GM20431 (cell line): ENCODE data around the gene SERPINB2.

Experiments used
- in situ Hi-C: fragments of 300-500 bp; cut with MseI, MboI; formaldehyde crosslinking; loops from one replicate; pipeline ENCODE4 v1.15.0; 2020; ENCODE audit warnings: low sequenced_read_pairs; ENCODE audit not compliant: unreplicated experiment

Gene SERPINB2, protein sequence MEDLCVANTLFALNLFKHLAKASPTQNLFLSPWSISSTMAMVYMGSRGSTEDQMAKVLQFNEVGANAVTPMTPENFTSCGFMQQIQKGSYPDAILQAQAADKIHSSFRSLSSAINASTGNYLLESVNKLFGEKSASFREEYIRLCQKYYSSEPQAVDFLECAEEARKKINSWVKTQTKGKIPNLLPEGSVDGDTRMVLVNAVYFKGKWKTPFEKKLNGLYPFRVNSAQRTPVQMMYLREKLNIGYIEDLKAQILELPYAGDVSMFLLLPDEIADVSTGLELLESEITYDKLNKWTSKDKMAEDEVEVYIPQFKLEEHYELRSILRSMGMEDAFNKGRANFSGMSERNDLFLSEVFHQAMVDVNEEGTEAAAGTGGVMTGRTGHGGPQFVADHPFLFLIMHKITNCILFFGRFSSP

DNA sequence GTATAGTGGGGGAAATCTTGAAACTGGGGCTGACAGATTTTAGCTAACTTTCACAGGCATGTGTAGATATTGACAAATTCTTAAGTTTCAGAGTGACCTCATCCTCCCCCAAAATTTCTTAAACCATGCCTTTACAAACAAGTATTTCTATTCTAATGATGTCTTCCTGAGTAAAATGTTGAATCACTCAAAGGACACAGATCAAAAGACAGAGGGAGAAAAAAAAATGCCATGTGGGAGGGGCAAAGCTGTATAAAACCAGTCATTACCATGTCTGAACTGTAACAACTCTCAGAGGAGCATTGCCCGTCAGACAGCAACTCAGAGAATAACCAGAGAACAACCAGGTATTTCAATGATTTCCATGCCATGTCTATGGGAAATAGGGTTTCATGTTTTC is at the start of gene SERPINB2:
TSS of gene SERPINB2 (plus strand) at position 282 of the 400 bp plus-strand sequence. CDS start 3,740 bp downstream, outside the sequence.
- in situ Hi-C loops = no loop called here

DNA sequence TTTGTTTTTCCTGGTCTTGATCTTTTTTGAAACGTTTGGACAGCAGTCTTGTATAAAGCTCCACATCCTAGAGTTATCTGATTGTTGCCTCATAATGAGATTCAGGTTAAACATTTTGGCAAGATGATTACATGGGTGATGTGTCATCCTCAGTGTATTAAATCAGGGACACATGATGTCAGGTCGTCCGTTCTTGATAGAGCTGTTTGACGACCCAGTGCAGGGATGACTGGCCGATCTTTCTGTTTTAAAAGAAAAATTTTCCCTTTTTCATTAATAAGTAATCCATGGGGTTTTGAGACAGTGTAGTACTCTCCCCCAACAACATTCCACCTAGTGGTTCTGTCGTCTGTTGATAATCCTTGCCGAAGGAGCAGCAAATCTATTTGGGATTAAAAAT is 44.5 kb upstream of the SERPINB2 start:
- in situ Hi-C loops = loop anchor here (25.0 kb wide), 1 partner anchor 331 kb away; no protein-coding TSS in a partner anchor

DNA sequence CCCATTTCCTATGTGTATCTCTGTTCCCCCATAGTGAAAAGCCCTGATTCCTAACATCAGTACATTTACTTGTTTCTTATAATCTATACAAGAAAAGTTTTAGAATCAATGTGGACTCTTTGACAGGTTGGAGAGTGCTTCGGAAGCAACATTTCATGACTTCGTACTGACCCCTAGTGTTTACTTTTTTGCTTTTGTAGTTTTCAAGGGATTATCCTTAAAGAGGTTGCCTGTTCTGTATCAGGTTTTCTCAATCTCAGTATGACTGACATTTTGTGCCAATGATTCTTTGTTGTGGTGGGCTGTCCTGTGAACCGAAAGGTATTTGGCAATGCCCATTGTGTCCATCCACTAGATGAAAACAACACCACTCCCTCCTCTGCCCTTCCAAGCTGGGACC is 43.3 kb upstream of the SERPINB2 start:
- in situ Hi-C loops = loop anchor here (25.0 kb wide), 1 partner anchor 332 kb away; no protein-coding TSS in a partner anchor

DNA sequence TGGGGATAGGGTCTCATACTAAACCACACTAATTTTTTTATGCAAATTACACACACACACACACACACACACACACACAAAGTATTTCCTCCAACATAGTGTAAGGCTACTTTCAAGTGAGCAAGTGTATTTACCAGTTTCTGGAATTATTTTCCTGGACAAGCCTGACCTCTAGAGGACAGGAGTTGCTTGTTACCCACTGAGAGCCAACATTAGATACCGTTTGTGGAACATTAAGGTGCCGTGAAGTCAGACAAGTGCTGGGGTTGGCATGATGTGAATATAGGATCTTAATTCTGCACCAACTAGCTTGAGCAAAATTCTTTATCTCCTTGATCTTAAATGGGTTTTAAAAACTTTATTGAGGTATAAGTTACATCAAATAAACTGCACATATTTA is 39.3 kb upstream of the SERPINB2 start:
- in situ Hi-C loops = loop anchor here (25.0 kb wide), 1 partner anchor 336 kb away; no protein-coding TSS in a partner anchor

DNA sequence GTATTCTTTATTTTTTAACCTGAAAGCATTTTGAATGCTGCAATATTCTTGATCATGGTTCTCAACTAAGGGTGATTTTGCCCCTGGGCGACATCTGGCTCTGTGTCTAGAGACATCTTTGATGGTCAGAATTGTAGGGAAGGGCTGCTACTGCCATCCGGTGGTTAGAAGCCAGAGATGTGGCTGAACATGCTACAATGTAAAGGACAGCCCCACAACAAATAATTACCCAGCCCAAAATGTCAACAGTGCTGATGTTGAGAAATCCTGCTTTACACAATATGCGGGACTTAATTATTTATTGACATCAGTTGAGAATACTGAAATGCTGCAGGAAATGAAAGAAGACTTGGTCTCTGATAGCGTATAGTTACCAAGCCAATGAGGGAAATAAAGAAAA is 37.5 kb upstream of the SERPINB2 start:
- in situ Hi-C loops = no loop called here

DNA sequence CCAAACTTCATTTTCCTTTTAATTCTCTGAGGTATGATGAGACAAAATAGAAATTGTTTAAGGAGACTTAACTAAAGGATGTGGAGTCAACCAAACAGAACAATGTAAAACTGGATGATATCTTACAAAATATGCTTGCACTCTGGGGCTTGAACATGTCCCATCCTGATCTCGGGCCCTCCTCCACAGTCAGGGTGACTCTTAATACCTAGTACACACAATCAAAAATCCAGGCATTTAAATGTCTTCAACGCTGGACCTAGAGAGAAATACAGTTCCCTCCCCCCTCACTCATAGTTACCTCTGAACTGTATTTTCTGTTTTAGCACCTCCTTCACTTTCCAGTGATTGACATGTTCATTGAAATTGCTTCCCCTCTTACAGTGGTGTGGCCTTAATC is 36.9 kb upstream of the SERPINB2 start:
- in situ Hi-C loops = no loop called here

DNA sequence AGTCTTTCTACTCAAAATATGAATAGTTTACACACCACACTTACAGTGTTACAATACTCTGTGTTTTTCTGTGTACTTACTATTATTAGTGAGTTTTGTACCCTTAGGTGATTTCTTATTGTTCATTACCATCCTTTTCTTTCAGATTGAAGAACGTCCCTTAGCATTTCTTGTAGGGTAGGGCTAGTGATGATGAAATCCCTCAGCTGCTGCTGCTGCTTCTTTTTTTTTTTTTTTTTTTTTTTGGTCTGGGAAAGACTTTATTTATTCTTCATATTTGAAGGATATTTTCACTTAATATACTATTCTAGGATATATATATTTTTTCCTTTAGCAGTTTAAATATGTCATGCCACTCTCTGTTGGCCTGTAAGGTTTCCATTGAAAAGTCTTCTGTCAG is 29.0 kb upstream of the SERPINB2 start:
- in situ Hi-C loops = no loop called here

DNA sequence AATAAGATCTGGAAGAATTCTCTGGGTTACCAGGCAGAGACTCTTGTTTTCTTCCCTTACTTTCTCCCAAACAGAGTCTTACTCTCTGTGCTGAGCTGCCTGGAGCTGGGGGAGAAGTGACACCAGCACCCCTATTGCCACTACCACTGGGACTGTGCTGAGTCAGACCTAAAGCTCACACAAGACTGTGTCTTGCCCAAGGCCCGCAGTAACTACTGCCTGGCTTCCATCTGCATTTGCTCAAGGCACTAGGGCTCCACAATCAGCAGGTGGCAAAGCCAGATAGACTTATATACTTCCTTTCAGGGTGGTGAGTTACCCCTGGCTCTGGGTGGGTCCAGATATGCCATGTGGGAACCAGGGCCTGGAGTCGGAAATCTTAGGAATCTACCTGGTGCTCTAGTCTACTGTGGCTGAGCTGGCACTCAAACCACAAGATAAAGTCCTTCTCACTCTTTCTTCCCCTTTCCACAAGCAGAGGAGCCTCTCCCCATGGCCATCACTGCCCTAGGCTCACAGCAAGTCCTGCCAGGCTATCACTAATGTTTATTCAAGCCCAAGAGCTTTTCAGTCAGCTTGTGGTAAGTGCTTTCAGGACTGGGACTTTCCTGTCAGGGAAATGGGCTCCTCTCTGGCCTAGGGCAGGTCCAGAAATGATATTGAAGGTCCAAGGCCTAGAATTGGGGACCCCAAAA is 27.6 kb upstream of the SERPINB2 start:
- in situ Hi-C loops = no loop called here

DNA sequence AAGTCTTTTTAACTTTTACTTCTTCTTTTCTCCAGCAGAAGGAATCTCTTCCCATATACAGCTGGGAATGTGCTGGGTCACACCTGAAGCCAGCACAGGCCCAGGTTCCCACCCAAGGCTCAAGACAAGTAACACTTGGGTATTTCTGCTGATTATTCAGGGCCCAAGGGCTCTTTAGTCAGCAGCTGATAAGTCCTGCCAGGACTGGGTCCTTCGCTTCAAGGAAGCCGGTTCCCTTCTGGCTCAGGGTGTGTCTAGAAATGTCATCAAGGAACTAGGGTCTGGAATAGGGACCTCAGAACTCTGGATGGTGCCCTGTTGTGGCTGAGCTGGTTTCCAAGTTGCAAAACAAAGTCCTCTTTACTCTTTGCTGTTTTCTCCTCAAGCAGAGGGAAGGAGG is 27.0 kb upstream of the SERPINB2 start:
- in situ Hi-C loops = no loop called here

DNA sequence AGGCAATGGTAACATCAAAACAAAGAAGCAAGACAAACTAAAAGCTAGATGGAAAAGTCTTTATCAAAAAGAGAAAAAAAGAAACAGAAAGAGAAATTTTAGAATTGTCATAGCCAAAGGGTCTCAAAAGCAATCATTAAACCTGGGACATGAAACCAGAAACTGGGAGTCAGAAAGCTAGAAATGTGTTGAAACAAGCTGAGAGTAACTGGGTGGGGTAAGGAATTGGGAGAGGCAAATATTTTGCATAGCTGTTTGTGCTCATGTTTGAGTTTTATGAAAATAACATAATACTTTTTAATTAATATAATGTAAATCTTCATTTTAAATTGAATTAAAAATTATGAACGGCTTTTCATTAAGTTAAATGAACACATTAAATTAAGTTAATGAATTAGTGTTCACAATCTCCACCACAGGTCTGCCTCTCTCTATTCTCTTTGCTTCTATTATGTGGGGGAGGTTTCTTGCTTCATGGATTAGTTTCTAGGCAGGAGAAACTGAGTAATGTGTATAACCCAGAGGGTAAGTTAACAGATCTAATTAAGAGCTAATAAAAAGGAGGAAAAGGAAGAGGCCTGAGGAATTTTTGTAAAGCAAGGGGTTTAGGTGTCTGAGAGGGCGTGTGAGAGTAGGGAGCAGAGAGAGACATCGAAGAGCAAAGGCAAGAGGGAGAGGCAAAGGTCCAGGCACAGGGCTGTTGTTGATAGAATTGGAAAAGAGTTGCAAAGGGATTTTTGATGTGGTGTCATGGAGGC is 20.0 kb upstream of the SERPINB2 start:
- in situ Hi-C loops = no loop called here

DNA sequence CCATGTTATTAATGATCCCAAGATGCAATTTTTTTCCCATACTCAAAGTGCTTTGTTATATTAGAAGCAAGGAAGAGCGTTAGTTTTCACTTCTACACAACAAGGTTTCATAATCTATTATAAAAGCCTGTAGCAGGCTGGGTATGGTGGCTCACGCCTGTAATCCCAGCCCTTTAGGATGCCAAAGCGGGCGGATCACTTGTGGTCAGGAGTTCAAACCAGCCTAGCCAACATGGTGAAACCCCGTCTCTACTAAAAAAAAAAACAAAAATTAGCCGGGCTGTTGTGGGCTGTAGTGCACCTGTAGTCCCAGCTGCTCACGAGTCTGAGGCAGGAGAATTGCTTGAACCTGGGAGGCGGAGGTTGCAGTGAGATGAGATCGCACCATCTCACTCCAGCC is 19.0 kb upstream of the SERPINB2 start:
- in situ Hi-C loops = no loop called here

DNA sequence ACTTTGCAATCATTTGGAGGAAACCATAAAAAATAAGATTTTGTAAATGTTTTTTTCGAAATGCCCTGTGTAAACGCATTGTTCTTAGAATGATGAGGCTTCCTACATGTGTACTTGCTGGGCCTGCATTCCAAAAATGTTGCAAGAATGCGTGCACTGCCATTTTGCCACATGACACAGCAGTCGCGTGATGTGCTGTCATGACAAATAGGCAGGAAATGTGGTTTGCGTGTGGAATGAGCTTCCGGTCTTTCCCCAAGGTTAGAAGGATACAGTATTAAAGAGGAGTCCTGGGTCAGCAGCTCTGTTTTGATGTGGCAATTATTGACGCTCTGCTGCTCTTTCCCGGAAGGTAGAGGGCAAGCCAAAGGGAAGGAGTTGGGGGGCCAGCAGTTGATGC is 18.1 kb upstream of the SERPINB2 start:
- in situ Hi-C loops = no loop called here

DNA sequence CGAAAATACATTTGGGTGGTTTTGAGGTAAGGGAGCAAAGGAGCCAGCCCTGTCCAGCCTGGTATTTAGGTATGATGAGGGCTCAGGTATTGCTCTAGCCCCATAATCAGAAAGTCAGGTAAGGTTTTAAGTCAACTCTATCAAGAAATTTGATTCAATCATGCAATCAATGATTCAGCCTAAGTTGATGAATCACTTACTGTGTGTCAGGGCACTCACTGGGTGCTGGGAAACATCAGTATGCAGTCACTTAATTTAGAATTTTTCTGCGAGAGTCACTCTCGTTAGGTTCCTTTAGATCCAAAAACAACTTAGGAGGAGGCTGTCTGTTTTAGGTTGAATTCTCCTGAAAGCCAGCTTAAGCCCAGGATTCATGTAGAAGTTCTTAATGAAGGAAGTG is 17.7 kb upstream of the SERPINB2 start:
- in situ Hi-C loops = no loop called here

DNA sequence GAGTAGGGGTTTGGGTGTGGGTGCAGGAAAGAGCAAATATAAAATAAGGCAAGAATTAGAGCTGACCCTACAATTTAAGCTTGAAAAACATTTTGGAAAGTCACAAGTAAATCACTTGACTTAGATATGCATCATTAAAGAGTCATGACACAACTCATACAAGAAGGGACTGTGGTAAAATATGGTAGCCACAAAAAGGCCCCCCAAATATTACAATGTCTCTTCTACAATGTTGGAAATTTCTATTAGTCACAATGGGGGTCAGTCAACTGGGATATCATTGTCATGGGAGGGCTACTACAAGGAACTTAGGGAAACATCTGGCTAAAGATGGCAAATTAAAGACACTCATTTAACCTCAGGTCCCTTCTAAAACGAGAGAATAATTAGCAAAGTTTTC is 15.7 kb upstream of the SERPINB2 start:
- in situ Hi-C loops = no loop called here

DNA sequence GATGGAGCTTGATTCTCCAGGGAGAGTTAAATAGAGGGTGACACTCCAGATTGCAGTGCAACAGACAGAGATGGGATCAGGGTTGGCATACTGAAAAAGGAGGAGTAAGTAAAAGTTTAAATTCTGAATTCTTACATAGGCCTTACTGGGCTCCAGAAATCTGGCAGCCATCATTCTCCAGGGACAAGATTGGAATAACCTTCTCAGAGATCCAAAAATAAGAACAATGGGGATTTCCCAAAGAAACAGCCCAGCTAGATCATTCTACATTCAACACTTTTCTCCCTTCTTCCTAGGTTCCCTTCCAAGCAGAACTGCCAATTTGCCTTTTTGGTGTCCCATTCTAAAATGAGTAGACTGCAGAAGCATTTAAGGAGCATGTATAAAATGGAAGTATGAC is 14.9 kb upstream of the SERPINB2 start:
- in situ Hi-C loops = no loop called here

DNA sequence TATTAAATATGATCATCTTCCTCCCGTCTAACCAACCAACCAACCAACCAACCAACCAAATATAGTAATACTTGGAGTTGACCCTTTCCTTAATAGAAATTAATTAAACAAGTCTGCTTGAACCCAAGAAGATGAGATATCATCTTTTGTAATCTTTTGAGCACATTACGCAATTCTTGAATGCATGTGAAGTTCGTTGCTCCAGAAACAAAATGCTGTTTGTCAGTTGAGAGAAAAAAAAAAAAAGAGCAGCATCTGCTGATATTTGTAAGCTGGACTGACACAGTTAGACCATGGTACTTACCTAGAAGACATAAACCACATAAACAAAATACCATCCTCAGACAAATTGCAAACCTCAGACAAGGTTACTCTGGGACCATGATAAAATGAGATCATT is 9.2 kb upstream of the SERPINB2 start:
- in situ Hi-C loops = no loop called here

DNA sequence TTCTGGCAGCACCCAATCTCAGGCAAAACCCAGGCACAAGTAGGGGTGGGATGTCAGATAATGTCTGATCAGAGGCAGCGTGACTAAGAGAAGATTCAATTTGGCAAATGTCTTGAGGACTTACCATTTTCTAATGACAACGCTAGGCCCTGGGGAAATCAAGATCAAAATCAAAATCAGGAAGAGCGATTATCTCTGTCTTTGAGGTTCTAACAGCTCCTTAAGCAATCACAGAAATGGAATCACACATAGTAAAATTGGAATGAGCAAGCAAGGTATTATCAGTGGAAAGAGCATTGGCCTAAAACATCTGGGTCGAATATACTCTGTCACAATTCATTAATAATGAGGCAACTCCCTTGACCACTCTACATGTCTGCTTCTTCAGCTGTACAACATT is 8.6 kb upstream of the SERPINB2 start:
- in situ Hi-C loops = no loop called here

DNA sequence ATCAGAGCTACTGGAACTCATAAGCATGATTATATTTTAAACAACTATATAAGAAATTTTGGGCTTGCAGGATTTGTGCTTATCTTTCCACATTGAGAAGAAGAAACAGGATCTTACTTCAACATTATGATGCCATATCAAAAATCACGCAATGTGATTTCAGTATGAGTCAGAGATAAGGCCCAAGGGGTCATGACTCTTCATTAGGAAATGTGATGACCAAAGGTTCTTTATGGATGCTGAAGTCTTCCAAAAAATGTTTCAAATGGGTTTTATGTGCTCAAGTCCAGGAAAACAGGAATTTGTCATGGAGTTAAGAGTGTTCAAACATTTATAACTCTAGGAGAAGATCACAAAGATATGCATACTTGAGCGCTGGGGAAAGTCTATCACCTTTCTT is 7.8 kb upstream of the SERPINB2 start:
- in situ Hi-C loops = no loop called here

DNA sequence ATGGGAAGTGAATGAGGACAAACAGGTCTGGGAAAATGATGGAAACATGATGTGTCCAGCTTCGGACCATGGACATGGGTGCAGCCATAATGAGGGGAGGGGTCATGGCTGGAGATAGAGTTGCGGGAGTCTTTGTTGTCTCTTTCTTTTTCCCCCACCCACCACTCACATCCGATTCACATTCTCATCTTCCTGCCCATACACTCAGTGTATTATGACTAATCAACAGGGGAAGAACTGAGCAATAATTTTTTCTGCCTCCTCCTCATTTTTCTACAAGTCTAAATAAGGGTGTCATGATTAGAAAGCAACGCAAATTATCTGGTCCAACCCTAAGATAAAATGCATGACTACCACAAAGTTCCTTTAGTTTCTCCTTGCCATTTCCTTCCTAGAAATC is 5.7 kb upstream of the SERPINB2 start:
- in situ Hi-C loops = no loop called here

DNA sequence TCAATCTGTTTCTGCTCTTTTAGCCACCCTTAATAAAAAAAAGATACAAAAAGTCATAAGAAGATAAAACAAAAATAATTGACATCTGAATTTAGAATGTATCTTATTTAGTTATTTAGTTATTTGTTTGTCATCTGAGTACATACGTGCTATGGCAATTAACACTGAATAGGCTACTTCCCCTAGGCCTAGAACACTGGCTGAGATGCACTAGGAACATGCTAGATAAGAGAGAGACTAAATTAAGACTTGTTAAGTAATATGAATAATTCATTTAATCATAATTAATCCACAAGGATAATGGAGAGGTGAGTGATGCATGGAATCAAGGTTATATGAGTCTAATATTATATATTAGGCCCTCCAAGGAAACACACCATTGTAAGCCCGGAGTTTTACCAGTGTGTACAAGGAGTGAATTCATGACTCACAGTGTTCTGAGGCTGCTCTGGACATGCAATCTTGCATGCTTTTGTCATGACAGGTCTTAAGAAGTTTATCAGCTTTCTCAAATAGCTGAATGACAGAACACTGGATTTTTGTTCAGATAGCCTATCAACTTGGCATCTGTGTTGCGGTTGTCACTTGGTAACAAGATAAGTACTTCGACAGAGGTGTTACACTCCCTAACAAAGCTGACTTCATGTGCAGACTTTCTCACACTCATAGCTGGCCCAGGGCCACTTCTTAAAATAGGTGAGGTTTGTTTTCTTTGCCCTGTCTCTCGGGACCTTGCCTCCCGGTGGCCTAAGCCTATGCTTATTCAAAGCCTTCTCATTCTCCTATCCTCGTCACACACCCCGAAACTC is 5.0 kb upstream of the SERPINB2 start:
- in situ Hi-C loops = no loop called here
